Chondrocyte (in vitro differentiated cells): ENCODE results near the gene KICS2. TPM values are rescaled to one million over a fixed set of nuclear protein-coding genes. Genes with fewer than 3 reads are reported as not detected.

ENCODE experiments used
- DNase-seq: peaks from one replicate; pipeline ENCODE4 v3.0.0; 2021; ENCODE audit warnings: mixed read lengths, low spot score
- H3K27ac Mint-ChIP-seq: one replicate; pipeline ENCODE4 v1.8.0; 2021; ENCODE audit warnings: mild to moderate bottlenecking, moderate library complexity, mixed read lengths; ENCODE audit not compliant: unreplicated experiment
- H3K27me3 Mint-ChIP-seq: 2 replicates; pipeline ENCODE4 v1.8.0; 2021; ENCODE audit warnings: low read depth, mixed read lengths
- H3K36me3 Mint-ChIP-seq: 2 replicates; pipeline ENCODE4 v1.8.0; 2021; ENCODE audit warnings: low read depth, mixed read lengths
- H3K4me1 Mint-ChIP-seq: 2 replicates; pipeline ENCODE4 v1.8.0; 2021; ENCODE audit warnings: low read depth, mild to moderate bottlenecking, mixed read lengths
- H3K4me3 Mint-ChIP-seq: one replicate; pipeline ENCODE4 v1.8.0; 2021; ENCODE audit warnings: mild to moderate bottlenecking, moderate library complexity, mixed read lengths; ENCODE audit not compliant: unreplicated experiment
- H3K9me3 Mint-ChIP-seq: 2 replicates; pipeline ENCODE4 v1.8.0; 2021; ENCODE audit warnings: low read depth, mixed read lengths
- total RNA-seq: library from RNA; stranded (reverse); gene quantifications from 3 replicates; pipeline ENCODE4 v1.2.1, GENCODE V29; 2021
- TF ChIP-seq, protein P1 (sequence below): fragments of 200-600 bp; sonication (generic); IDR thresholded peaks from 2 replicates; pipeline ENCODE4 v1.5.0; 2021; ENCODE audit warnings: antibody characterized with exemption, mild to moderate bottlenecking, moderate library complexity

KICS2 gene
- total RNA-seq, 1 donor from 2014 or later: 3.1 TPM

GRCh38 chr12:64187370-64187769 is 34.7 kb downstream of the KICS2 start:
- no peak for DNase-seq
- Mint-ChIP-seq H3K4me3 (no peak overlapping the region), H3K27ac (no peak overlapping the region), H3K36me3 (no peaks in the 10 kb centered on the region), H3K27me3 (no peaks in the 10 kb centered on the region), H3K9me3 (no peaks in the 10 kb centered on the region), H3K4me1 (peaks cover 25% of the 10 kb centered on the region)
- TF ChIP-seq, protein P1, sequence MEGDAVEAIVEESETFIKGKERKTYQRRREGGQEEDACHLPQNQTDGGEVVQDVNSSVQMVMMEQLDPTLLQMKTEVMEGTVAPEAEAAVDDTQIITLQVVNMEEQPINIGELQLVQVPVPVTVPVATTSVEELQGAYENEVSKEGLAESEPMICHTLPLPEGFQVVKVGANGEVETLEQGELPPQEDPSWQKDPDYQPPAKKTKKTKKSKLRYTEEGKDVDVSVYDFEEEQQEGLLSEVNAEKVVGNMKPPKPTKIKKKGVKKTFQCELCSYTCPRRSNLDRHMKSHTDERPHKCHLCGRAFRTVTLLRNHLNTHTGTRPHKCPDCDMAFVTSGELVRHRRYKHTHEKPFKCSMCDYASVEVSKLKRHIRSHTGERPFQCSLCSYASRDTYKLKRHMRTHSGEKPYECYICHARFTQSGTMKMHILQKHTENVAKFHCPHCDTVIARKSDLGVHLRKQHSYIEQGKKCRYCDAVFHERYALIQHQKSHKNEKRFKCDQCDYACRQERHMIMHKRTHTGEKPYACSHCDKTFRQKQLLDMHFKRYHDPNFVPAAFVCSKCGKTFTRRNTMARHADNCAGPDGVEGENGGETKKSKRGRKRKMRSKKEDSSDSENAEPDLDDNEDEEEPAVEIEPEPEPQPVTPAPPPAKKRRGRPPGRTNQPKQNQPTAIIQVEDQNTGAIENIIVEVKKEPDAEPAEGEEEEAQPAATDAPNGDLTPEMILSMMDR: no peak

DNA sequence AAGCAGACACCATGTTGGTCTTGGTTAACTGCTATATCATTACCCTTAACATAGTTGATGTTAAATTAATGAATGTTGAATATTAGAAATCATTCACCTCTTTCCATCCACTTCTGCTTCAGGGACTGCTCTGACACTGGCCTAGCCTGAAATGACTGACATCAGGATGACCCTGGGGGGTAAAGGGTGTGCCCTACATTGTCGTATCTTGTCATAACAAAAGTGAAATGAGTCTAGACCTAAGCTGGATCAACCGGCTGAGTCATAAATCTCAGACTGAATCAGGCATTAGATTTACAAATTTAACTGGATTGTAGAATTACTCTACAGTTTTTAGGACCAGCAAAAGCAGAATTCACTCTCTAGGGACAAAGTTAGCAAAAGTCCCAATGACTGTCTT is 35.3 kb downstream of the KICS2 start:
- H3K27ac Mint-ChIP-seq: peak overlapping the region; percentile 60
- DNase-seq: no peak
- no peak overlapping the region for H3K4me3 Mint-ChIP-seq
- no peaks in the 10 kb centered on the region for H3K9me3 Mint-ChIP-seq
- H3K36me3 Mint-ChIP-seq: no peaks in the 10 kb centered on the region
- TF ChIP-seq, protein P1: no peak
- peaks cover 30% of the 10 kb centered on the region for H3K4me1 Mint-ChIP-seq
- no peaks in the 10 kb centered on the region for H3K27me3 Mint-ChIP-seq

- Mint-ChIP-seq H3K27me3 (no peaks in the 10 kb centered on the region), H3K36me3 (no peaks in the 10 kb centered on the region), H3K27ac (no peak overlapping the region), H3K4me3 (no peak overlapping the region), H3K9me3 (no peaks in the 10 kb centered on the region), H3K4me1 (peaks cover 45% of the 10 kb centered on the region)
- TF ChIP-seq, protein P1: no peak
- DNase-seq: no peak
Observed at GRCh38 chr12:64184216-64184615, 37.9 kb downstream of the KICS2 start.

- H3K4me1 Mint-ChIP-seq: peaks cover 47% of the 10 kb centered on the region
- DNase-seq: no peak
- H3K36me3 Mint-ChIP-seq: no peaks in the 10 kb centered on the region
- H3K9me3 Mint-ChIP-seq: no peaks in the 10 kb centered on the region
- H3K27ac Mint-ChIP-seq: peak overlapping the region; percentile 91
- no peak overlapping the region for H3K4me3 Mint-ChIP-seq
- TF ChIP-seq, protein P1: peak; percentile 88
- H3K27me3 Mint-ChIP-seq: no peaks in the 10 kb centered on the region
Observed at GRCh38 chr12:64181430-64182291, 40.4 kb downstream of the KICS2 start.

DNA sequence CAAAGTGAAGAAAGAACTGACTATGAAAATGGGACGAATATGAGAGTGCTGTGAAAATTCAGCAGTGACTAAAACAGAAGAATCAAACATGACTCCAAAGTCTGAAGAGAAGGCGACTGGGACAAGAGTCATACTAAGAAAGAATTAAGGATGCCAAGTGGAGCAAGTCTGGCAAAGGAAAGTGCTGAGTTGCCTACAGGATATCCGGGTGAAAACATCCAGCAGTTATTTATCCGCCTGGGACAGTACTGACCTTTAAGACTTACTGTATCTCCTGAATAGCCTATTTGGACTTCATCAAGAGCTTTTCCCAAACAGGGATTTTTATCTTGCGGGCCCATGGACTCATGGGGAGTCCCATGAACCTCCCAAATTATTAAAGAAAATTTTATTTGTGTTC is 41.1 kb downstream of the KICS2 start:
- peak overlapping the region; percentile 91 for H3K27ac Mint-ChIP-seq
- no peak overlapping the region for H3K4me3 Mint-ChIP-seq

More for the DNA sequence above, 41.1 kb downstream of the KICS2 start:
- Mint-ChIP-seq H3K4me1 (peaks cover 50% of the 10 kb centered on the region), H3K36me3 (no peaks in the 10 kb centered on the region), H3K9me3 (no peaks in the 10 kb centered on the region), H3K27me3 (no peaks in the 10 kb centered on the region)
- no peak for DNase-seq
- TF ChIP-seq, protein P1: no peak
